Endometrial microvascular endothelial cells (primary cell): ENCODE results near the gene ECI1. TPM values are rescaled to one million over a fixed set of nuclear protein-coding genes. Genes with fewer than 3 reads are reported as not detected.
"Not testable (repeated sequence)": the region's sequence is repeated elsewhere in the genome, so short reads cannot be mapped to it uniquely, and the experiment has no call there.

Experiments used
- in situ Hi-C: cut with HindIII; loops from 2 replicates; pipeline ENCODE4 v1.10.0; 2017; ENCODE audit warnings: low sequenced_read_pairs, low pct_unique_long_range_greater_than_20kb; ENCODE audit errors: inconsistent ontology term
- total RNA-seq: library from RNA; depleted of rRNA; stranded (reverse); fragments of >200 nt; gene quantifications from one replicate; pipeline ENCODE4 v1.2.3, GENCODE V29; 2015; ENCODE audit errors: inconsistent ontology term

Gene ECI1
- total RNA-seq, 1 donor from 2014 or later: 31.7 TPM

- in situ Hi-C loops: not testable (repeated sequence)
These were observed 11.6 kb upstream of the ECI1 start for GRCh38 chr16:2263026-2263425.

DNA sequence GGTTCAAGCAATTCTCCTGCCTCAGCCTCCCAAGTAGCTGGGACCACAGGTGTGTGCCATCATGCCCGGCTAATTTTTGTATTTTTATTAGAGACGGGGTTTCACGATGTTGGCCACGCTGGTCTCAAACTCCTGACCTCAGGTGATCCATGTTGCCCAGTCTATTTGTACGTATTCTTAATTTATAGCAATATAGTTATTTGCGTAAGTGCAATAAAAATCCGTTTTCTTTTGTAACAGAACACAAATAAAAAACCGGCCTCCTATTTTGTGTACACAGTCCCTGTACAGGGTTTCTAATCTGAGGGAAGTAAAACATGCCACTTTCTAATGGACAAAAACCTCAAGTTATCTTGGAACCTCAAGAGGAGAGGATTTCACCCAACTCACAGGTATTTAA is 8.9 kb upstream of the ECI1 start:
- in situ Hi-C loops: no loop called here

- in situ Hi-C loops: not testable (repeated sequence)
These were observed 7.1 kb upstream of the ECI1 start for GRCh38 chr16:2258530-2258929.

DNA sequence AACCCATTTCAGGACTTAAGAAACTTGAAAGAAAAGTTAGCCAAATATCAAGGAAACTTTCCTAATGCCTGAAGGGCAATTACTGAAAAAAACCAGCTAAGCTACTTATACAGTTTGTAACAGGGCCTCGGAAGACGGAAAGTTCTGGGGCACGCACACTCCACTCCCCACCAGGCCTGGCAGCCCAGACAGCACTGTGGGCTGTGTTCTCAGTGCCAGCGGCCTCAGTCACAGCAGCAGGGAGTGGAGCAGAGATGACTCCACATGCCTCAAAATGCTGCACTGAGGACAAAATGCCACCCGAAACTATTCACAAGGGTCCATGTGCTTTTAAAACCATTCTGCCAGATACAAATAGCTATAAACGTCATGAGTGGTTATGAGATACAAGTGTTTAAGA is 6.3 kb upstream of the ECI1 start:
- in situ Hi-C loops: no loop called here

DNA sequence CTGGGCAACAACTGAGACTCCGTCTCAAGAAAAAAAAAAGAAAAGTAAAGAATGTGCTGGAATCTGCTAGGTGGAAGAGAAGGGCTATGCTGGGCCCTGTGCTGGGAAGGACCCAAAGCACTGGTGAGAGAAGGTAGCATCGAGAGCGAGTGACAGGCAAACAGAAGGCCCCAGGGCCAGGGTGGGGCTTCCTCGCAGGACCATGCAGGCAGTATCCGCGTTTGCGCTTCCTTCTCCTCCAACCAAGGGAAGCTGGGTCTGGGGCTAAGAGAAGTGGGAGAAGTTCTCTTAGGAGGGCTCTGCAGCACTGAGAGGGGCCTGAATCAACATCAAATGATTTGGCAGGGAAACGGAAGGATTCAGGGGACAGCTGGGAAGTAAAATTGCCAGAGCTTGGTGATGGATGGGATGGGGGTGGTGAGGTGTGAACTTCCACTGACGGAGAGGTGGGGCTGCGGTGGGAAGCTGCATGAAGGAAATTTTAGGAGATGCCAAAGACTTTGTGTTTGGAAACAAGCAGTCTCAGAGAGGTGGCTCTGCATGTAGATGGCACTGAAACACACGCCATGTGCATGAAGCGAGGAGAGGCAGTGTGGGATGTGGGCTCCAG is 5.2 kb upstream of the ECI1 start:
- in situ Hi-C loops: no loop called here

GRCh38 chr16:2253293-2253692 is 1.9 kb upstream of the ECI1 start:
- in situ Hi-C loops: no loop called here

DNA sequence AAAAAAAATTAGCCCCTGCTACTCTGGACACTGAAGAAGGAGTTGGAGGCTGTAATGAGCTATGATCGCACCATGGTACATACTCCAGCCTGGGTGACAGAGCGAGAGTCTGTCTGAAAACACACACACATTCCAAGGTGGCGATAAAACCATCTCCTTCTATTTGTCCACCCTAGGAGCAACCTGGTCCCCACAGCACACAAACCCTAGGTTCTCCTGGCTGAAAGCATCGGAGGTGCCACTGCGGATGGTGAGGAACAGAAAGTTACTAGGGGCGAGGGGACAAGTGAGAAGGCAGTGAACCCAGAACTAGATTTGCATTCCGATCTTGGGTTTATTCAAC is 1.4 kb upstream of the ECI1 start:
- in situ Hi-C loops: no loop called here

- in situ Hi-C loops: no loop called here
These were observed 613 bp downstream of the ECI1 start for GRCh38 chr16:2250652-2251295.

- in situ Hi-C loops: no loop called here
These were observed 5.0 kb downstream of the ECI1 start for GRCh38 chr16:2246301-2246885.

DNA sequence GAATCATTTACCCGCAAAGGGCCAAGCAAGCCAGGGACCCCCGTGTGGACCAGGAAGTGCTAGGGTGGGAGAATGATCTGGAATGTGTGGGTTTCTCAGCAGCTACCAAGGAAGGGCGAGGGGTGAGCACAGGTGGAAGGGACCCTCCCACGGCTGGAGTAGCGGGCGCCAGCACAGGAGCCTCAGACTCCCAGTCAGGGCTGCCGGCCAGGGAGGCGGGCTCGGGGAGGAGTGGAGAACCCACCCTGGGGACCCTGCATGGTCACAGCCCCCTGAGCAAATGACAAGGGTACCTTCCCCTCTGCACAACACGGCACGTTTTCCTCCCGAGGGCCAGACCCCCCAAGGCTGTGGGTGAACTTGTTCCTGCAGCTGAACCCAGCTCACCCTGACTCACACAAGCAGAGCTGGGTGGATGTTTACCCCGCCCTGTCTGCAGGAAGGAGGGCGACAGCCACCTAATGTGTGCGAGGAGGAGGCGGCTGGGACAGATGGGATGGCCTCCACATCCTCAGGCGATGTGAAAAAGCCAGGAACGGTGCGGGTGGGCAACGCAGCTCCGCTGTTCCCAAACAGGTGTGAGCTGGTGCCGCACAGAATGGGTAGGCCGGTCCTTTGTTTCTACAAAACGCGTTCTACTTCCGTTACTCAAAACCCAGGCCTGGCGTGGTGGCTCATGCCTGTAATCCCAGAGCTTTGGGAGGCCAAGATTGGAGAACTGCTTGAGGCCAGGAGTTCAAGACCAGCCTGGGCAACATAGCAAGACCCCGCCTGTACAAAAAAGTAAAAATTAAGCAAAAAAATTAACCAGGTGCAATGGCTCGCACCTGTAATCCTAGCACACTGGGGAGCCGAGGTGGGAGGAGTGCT is 6.2 kb downstream of the ECI1 start:
- in situ Hi-C loops: no loop called here

- in situ Hi-C loops: no loop called here
These were observed 7.1 kb downstream of the ECI1 start for GRCh38 chr16:2244301-2244700.

DNA sequence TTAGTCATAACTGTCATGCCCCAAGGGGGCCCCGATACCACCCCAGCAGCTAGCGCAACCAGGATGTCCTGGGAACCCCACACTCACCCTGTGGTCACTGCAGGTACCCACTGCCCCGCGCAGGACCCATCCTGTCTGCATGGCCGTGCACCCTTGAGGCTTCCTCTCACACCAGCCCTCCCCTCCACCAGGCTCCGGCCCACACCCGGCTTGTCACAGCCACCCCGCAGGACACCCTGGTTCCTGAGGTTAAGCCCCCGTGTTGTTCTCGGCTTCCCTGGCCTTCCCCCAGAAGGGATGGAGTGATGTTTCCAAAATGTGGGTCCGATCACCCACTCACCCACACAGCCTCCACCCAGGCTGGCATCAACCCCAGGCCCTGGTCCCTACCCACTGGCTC is 7.6 kb downstream of the ECI1 start:
- in situ Hi-C loops: no loop called here

- in situ Hi-C loops: no loop called here
These were observed 8.3 kb downstream of the ECI1 start for GRCh38 chr16:2243031-2243528.

DNA sequence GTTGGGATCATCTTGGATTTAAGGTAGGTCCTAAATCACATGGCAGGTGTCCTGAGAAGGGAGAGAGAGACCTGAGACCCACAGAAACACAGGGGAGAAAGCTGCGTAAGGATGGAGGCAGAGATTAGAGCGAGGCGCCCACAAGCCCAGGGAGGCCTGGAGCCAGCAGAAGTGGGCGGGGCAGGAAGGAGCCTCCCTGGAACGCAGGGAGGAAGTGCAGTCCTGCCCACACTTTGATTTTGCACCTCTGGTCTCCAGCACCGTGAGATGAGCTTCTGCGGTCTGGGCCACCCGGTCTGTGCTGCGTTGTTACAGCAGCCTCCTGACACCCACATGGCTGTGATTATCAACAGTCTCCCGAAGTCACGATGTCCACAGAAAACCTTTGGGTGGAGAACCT is 8.8 kb downstream of the ECI1 start:
- in situ Hi-C loops: no loop called here

DNA sequence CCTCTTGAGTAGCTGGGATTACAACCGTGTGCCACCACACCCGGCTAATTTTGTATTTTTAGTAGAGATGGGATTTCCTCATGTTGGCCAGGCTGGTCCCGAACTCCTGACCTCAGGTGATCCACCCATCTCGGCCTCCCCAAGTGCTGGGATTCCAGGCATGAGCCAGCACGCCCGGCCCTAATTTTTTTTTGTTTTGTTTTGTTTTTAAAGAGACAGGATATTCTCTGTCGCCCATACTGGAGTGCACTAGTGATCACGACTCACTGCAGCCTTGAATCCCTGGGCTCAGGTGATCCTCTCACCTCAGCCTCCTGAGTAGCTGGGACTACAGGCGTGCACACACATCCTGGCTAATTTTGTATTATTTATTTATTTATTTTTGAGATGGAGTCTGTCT is 11.1 kb downstream of the ECI1 start:
- in situ Hi-C loops: not testable (repeated sequence)

- in situ Hi-C loops: no loop called here
These were observed 12.3 kb downstream of the ECI1 start for GRCh38 chr16:2238838-2239675.

- in situ Hi-C loops: no loop called here
These were observed 13.1 kb downstream of the ECI1 start for GRCh38 chr16:2238150-2238837.

DNA sequence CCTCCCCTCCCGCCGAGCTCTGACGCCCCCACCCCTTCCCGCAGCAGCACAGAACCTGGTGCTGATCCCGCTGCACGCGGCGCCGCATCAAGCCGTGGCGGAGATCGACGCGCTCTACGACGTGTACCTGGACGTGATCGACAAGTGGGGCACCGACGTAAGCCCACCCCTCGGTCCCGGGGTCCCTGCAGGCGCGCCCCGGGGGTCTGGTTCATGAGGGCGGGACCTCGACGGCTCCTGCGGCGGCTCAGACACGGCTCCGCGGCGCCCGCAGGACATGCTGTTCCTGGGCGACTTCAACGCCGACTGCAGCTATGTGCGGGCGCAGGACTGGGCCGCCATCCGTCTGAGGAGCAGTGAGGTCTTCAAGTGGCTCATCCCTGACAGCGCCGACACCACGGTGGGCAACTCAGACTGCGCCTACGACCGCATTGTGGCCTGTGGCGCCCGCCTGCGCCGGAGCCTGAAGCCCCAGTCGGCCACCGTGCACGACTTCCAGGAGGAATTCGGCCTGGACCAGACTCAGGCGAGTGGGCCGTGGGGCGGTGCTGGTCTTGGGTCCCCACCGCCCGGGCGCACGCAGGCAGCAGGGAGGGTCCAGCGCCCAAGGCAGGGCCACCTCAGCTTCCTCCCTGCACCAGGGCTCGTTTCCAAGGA is 13.8 kb downstream of the ECI1 start:
- in situ Hi-C loops: no loop called here
